HepG2 (cell line): ENCODE data around the gene TPI1. TPM values are rescaled to one million over a fixed set of nuclear protein-coding genes. Genes with fewer than 3 reads are reported as not detected.
A peak's percentile ranks its signal among the peaks of the same experiment; 100 is the strongest.

ENCODE experiments used
- ATAC-seq: fragments of 200-7000 bp; cut with Tn5 transposase; 3 replicates; pipeline ENCODE4 v1.9.1; 2020; ENCODE audit warnings: mild to moderate bottlenecking, moderate library complexity
- BruUV-seq: library from RNA; stranded (reverse); fragments of 400-500 nt; replicated peaks from 2 replicates; lab custom pipeline; 2021; lab: Mats Ljungman, UMichigan
- CTCF ChIA-PET: fragments of 300-600 bp; formaldehyde crosslinking; extraction: SDS; loops from one replicate; lab custom pipeline; 2021; ENCODE audit warnings: low total read pairs, inconsistent platforms, low intra/inter-chr PET ratio; lab: Yijun Ruan, JAX
- POLR2A ChIA-PET: fragments of 350-600 bp; sonication (Branson Sonifier 250); formaldehyde crosslinking; loops from one replicate; lab custom pipeline; 2020; ENCODE audit warnings: antibody characterized with exemption, inconsistent platforms; lab: Yijun Ruan, JAX
- DNase-seq: peaks from one replicate; pipeline ENCODE4 v3.0.0-alpha.2; 2015; ENCODE audit warnings: low spot score
- FAIRE-seq: peaks from 3 replicates; lab custom pipeline; 2011; peaks lifted over from hg19 to GRCh38; lab: Jason Lieb, UNC
- H2AFZ ChIP-seq: one replicate; pipeline ENCODE4 v1.6.1; 2011; ENCODE audit warnings: low read length, inconsistent platforms
- H3K27ac ChIP-seq: fragments of 300-600 bp; 3 replicates; pipeline ENCODE4 v1.8.0; 2011; ENCODE audit warnings: mixed run types, mild to moderate bottlenecking, mixed read lengths, low read length, inconsistent platforms; ENCODE audit not compliant: insufficient read depth; ENCODE audit errors: extremely low read length
- H3K27me3 ChIP-seq, 2 experiments: fragments of 200-600 bp in 1 of 2; 2 replicates in 1 of 2; 3 replicates in 1 of 2; pipeline versions ENCODE4 v1.6.0 to v1.8.0; 2011; ENCODE audit warnings: low read length in 2 of 2, mild to moderate bottlenecking in 2 of 2, moderate library complexity in 2 of 2, inconsistent platforms in 1 of 2; ENCODE audit not compliant: insufficient read depth in 2 of 2, control insufficient read depth in 1 of 2
- H3K36me3 ChIP-seq, 2 experiments: fragments of 200-600 bp in 1 of 2; replicated peaks in 1 of 2; 2 replicates in 1 of 2; 3 replicates in 1 of 2; pipeline versions ENCODE4 v1.5.1 to v1.8.0; 2011; ENCODE audit warnings: low read length in 2 of 2, inconsistent platforms in 1 of 2; ENCODE audit not compliant: insufficient read depth in 2 of 2, control insufficient read depth in 1 of 2
- H3K4me1 ChIP-seq: 2 replicates; pipeline ENCODE4 v1.5.1; 2012; ENCODE audit warnings: low read length, inconsistent platforms; ENCODE audit not compliant: insufficient read depth
- H3K4me2 ChIP-seq: 2 replicates; pipeline ENCODE4 v1.6.0; 2011; ENCODE audit warnings: low read depth, low read length, inconsistent platforms
- H3K4me3 ChIP-seq, 3 experiments: fragments of 200-600 bp in 1 of 3; sonication (generic), shearing (Covaris generic) in 1 of 3; replicated peaks in 1 of 3; 2 replicates each; pipeline ENCODE4 v1.5.1; 2011 to 2016; ENCODE audit warnings: low read length in 3 of 3, inconsistent platforms in 2 of 3, low read depth in 2 of 3, mild to moderate bottlenecking in 2 of 3, control low read depth in 1 of 3, mixed read lengths in 1 of 3; ENCODE audit not compliant: insufficient read depth in 1 of 3
- H3K79me2 ChIP-seq: one replicate; pipeline ENCODE4 v1.6.1; 2011; ENCODE audit warnings: low read length, inconsistent platforms; ENCODE audit not compliant: insufficient read depth
- H3K9ac ChIP-seq: 2 replicates; pipeline ENCODE4 v1.6.0; 2011; ENCODE audit warnings: mild to moderate bottlenecking, low read depth, low read length, inconsistent platforms; ENCODE audit not compliant: insufficient read depth
- H3K9me3 ChIP-seq: 2 replicates; pipeline ENCODE4 v1.5.1; 2012; ENCODE audit warnings: mild to moderate bottlenecking, low read length
- H4K20me1 ChIP-seq: 2 replicates; pipeline ENCODE4 v1.6.0; 2011; ENCODE audit warnings: inconsistent platforms, mild to moderate bottlenecking, low read length, moderate library complexity; ENCODE audit not compliant: insufficient read depth
- BCL3 ChIP-seq: sonication (generic); formaldehyde crosslinking; IDR thresholded peaks from 2 replicates; pipeline ENCODE4 v1.5.1; 2020; ENCODE audit warnings: mild to moderate bottlenecking, missing genetic modification reagents, moderate library complexity
- DPF2 ChIP-seq: sonication (generic); formaldehyde crosslinking; IDR thresholded peaks from 2 replicates; pipeline ENCODE4 v1.4.0; 2020; ENCODE audit warnings: mild to moderate bottlenecking, low read depth, missing genetic modification reagents, borderline replicate concordance
- JARID2 ChIP-seq: sonication (generic); formaldehyde crosslinking; IDR thresholded peaks from 2 replicates; pipeline ENCODE4 v1.8.1; 2023; ENCODE audit warnings: missing genetic modification reagents, inconsistent platforms; ENCODE audit not compliant: insufficient replicate concordance
- MAZ ChIP-seq, 2 experiments: sonication (generic) in 1 of 2; formaldehyde crosslinking in 1 of 2; IDR thresholded peaks; 2 replicates each; pipeline versions ENCODE4 v1.5.0 to v1.6.1; 2012 to 2020; ENCODE audit warnings: low read depth in 2 of 2, mild to moderate bottlenecking in 2 of 2, borderline replicate concordance in 1 of 2, improper control_type of control experiment in 1 of 2, low read length in 1 of 2, missing genetic modification reagents in 1 of 2, moderate library complexity in 1 of 2
- MBNL3 ChIP-seq: fragments of 250-450 bp; sonication (Bioruptor Pico); conservative IDR thresholded peaks from 2 replicates; pipeline ENCODE4 v1.8.0; 2022; ENCODE audit warnings: mild to moderate bottlenecking, inconsistent platforms
- NFKBIZ ChIP-seq: IDR thresholded peaks from 2 replicates; pipeline ENCODE4 v1.6.1; 2018; ENCODE audit warnings: missing genetic modification reagents, missing compliant biosample characterization
- RAD21 ChIP-seq: fragments of 450-650 bp; formaldehyde crosslinking; IDR thresholded peaks from 2 replicates; pipeline ENCODE4 v1.5.0; 2020; ENCODE audit warnings: mild to moderate bottlenecking
- ZBTB49 ChIP-seq: sonication (generic); formaldehyde crosslinking; IDR thresholded peaks from 2 replicates; pipeline ENCODE4 v1.4.0; 2020; ENCODE audit warnings: missing genetic modification reagents, borderline replicate concordance
- ZNF335 ChIP-seq: sonication (generic); formaldehyde crosslinking; IDR thresholded peaks from 2 replicates; pipeline ENCODE4 v1.4.0; 2020; ENCODE audit warnings: missing genetic modification reagents
- ZNF446 ChIP-seq: sonication (generic); formaldehyde crosslinking; IDR thresholded peaks from 2 replicates; pipeline ENCODE4 v1.5.0; 2020; ENCODE audit warnings: mild to moderate bottlenecking, missing genetic modification reagents
- ZNF546 ChIP-seq: sonication (generic); formaldehyde crosslinking; conservative IDR thresholded peaks from 2 replicates; pipeline ENCODE4 v1.8.1; 2023; ENCODE audit warnings: mild to moderate bottlenecking, missing genetic modification reagents
- ZSCAN20 ChIP-seq: sonication (generic); formaldehyde crosslinking; IDR thresholded peaks from 2 replicates; pipeline ENCODE4 v1.4.0; 2020; ENCODE audit warnings: missing genetic modification reagents, mild to moderate bottlenecking, borderline replicate concordance
- WGBS: methylation state at CpG from one replicate; pipeline ENCODE4 v1.1.6; 2017; ENCODE audit warnings: low lambda C conversion rate; 5-methylcytosine and 5-hydroxymethylcytosine counted together
- in situ Hi-C: cut with HindIII; loops from 2 replicates; pipeline ENCODE4 v1.10.0; 2017; ENCODE audit warnings: low pct_unique_long_range_greater_than_20kb; ENCODE audit not compliant: extremely low pct_ligation_motif_present
- intact Hi-C: fragments of 100-400 bp; cut with micrococcal nuclease; formaldehyde crosslinking; loops from one replicate; pipeline ENCODE4 v1.10.0; 2022; ENCODE audit not compliant: unreplicated experiment
- polyA plus RNA-seq, 8 experiments: library from polyadenylated mRNA; depleted of rRNA in 3 of 8; stranded (reverse) in 7 of 8; unstranded in 1 of 8; fragments of >200 nt; fragmentation: Illumina TruSeq in 4 of 8; extraction: Trizol in 4 of 8; gene quantifications; 2 replicates each; pipeline versions ENCODE4 v1.2.1 to v1.2.3, GENCODE V29; 2011 to 2016; ENCODE audit warnings: low read depth in 4 of 8, missing spikeins in 1 of 8, mixed read lengths in 1 of 8; ENCODE audit not compliant: insufficient read depth in 1 of 8
- total RNA-seq, 5 experiments: library from RNA; depleted of rRNA; stranded (reverse); fragments of >200 nt; fragmentation: Illumina TruSeq; extraction: Trizol; gene quantifications; 2 replicates each; pipeline ENCODE4 v1.2.3, GENCODE V29; 2016; ENCODE audit warnings: low read depth in 1 of 5
- TF ChIP-seq, protein P1 (sequence below): sonication (generic); formaldehyde crosslinking; IDR thresholded peaks from 2 replicates; pipeline ENCODE4 v1.4.0; 2020; ENCODE audit warnings: missing genetic modification reagents, mild to moderate bottlenecking, borderline replicate concordance

TPI1 gene
- total and polyA plus RNA-seq, 2 of the 13 experiments (the other 11 are each of a cell fraction or from before 2014, with no cell fraction given) = 945 to 2,535 TPM

DNA sequence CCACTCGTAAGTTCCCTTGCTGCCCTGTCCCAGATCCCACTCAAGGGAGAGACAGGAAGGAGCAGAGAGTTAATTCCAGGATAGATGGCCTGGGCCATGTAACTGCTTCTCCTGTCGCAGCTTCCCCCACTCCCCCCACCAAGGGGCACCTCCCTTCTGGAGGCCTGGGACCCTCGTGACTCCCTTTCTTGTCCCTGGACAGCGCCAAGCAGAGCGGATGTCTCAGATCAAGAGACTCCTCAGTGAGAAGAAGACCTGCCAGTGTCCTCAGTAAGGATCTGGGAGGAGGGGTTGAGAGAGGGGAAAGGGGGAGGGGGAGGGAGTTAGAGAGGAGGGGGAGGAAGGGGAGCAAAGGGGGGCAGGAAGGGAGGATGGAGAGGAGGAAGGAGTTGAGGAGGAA is 48.7 kb upstream of the TPI1 start (continued):
- no peak for TF ChIP-seq NFKBIZ (CRISPR knock-in tag)
- no peak for TF ChIP-seq JARID2 (CRISPR knock-in tag)

DNA sequence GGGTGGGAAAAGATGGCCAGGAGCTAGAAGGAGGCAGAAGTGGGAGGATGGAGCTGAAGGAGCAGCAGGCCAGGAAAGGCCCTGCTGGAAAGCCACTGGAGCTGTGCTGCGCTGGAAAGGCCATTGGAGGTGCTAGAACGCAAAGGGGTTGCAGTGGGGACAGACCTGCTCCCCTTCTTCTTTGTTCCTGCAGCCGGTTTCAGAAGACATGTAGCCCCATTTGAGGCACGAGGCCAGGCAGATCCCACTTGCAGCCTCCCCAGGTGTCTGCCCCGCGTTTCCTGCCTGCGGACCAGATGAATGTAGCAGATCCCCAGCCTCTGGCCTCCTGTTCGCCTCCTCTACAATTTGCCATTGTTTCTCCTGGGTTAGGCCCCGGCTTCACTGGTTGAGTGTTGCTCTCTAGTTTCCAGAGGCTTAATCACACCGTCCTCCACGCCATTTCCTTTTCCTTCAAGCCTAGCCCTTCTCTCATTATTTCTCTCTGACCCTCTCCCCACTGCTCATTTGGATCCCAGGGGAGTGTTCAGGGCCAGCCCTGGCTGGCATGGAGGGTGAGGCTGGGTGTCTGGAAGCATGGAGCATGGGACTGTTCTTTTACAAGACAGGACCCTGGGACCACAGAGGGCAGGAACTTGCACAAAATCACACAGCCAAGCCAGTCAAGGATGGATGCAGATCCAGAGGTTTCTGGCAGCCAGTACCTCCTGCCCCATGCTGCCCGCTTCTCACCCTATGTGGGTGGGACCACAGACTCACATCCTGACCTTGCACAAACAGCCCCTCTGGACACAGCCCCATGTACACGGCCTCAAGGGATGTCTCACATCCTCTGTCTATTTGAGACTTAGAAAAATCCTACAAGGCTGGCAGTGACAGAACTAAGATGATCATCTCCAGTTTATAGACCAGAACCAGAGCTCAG is 48.0 kb upstream of the TPI1 start:
- Histone ChIP-seq H3K9me3 (no peaks in the 10 kb centered on the region), H3K4me2 (no peak overlapping the region), H3K27me3 (peaks cover 7 to 34% of the 10 kb centered on the region in 2 experiments; a peak in 4 of 5 replicates), H3K9ac (no peak overlapping the region), H3K36me3 (no peaks in the 10 kb centered on the region), H3K4me1 (peaks cover 42% of the 10 kb centered on the region), H2AFZ (no peak overlapping the region), H3K79me2 (no peaks in the 10 kb centered on the region), H3K4me3 (no peak overlapping the region), H3K27ac (no peak overlapping the region), H4K20me1 (no peaks in the 10 kb centered on the region)
- intact Hi-C loops = loop anchor here (10.0 kb wide), 1 partner anchor 205 kb away; no protein-coding TSS in a partner anchor
- ChIA-PET POLR2A (no interaction called here), CTCF (no interaction called here)
- DNase-seq (no peak), ATAC-seq (peak; percentile 4), FAIRE-seq (no peak)
- in situ Hi-C loops = no loop called here
- WGBS = 61% methylated on average over 12 of the region's 13 CpGs
- BruUV-seq = no TSS peak
- TF ChIP-seq, protein P1, sequence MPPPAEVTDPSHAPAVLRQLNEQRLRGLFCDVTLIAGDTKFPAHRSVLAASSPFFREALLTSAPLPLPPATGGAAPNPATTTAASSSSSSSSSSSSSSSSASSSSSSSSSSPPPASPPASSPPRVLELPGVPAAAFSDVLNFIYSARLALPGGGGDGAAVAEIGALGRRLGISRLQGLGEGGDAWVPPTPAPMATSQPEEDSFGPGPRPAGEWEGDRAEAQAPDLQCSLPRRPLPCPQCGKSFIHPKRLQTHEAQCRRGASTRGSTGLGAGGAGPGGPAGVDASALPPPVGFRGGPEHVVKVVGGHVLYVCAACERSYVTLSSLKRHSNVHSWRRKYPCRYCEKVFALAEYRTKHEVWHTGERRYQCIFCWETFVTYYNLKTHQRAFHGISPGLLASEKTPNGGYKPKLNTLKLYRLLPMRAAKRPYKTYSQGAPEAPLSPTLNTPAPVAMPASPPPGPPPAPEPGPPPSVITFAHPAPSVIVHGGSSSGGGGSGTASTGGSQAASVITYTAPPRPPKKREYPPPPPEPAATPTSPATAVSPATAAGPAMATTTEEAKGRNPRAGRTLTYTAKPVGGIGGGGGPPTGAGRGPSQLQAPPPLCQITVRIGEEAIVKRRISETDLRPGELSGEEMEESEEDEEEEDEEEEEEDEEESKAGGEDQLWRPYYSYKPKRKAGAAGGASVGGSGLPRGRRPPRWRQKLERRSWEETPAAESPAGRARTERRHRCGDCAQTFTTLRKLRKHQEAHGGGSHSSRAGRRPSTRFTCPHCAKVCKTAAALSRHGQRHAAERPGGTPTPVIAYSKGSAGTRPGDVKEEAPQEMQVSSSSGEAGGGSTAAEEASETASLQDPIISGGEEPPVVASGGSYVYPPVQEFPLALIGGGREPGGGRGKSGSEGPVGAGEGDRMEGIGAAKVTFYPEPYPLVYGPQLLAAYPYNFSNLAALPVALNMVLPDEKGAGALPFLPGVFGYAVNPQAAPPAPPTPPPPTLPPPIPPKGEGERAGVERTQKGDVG (CRISPR knock-in tag) = no peak
- TF ChIP-seq DPF2 (CRISPR knock-in tag) (no peak), ZBTB49 (CRISPR knock-in tag) (no peak), MAZ (IDR thresholded peaks at IDR 0.05; ENCODE audit: borderline replicate concordance, low read depth, low read length) (no peak), MAZ (CRISPR knock-in tag; IDR thresholded peaks at IDR 0.05; ENCODE audit: low read depth) (no peak), MBNL3 (CRISPR knock-in tag) (no peak), ZNF446 (CRISPR knock-in tag) (no peak), ZNF546 (CRISPR knock-in tag) (no peak), ZSCAN20 (CRISPR knock-in tag) (no peak), BCL3 (peak; percentile 34; the same call in 1 of the 2 replicates), ZNF335 (CRISPR knock-in tag) (no peak), RAD21 (no peak)
